ENCODE data around the gene DCAF5. TPM values are rescaled to one million over a fixed set of nuclear protein-coding genes. Genes with fewer than 3 reads are reported as not detected.

DCAF5 gene
- total and polyA plus RNA-seq, 2 of the 13 experiments (the other 11 are each of a cell fraction or from before 2014, with no cell fraction given): 13.4 to 31.6 TPM

DNA sequence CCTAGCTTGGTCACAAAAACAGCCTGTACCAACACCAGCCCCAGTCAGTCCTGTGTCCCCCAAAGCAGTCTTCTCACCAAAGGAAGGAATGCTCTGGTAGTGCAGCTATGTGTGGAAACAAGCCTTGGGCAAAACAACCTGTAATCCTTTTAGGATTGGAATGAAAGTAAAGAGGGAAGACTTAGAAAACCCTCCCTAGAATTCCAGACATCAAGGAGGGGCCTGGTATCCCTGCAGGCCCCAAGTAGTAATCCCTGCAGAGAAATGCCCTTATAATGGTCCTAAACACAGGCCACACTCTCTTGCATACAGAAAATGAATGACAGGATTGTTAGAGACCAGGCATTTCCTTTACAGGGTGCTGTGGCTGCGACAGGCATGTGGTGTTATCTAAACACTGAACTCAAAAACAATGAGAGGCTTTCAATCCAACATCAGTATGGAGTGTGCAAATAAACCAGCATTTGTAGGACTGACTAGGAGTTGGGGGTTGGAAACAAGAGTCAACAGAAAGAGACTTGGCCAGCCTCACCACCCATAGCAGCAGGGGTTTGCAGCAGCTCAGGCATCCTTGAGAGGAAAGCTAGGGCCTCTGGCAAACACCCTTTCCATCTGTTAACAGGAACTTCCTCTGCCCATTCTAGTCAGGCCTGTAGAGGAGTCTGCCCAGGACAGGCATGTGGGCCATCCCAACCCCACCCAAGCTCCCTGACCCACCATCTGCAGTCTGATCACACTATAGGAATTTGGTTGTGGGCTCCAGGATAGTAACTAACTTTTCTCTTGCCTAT lies 59.1 kb downstream of the DCAF5 start (continued):
- TF ChIP-seq FIP1L1 (IDR thresholded peaks at IDR 0.05; ENCODE audit: borderline replicate concordance, insufficient read depth, low read depth, low read length): no peak
- TF ChIP-seq, protein P1, sequence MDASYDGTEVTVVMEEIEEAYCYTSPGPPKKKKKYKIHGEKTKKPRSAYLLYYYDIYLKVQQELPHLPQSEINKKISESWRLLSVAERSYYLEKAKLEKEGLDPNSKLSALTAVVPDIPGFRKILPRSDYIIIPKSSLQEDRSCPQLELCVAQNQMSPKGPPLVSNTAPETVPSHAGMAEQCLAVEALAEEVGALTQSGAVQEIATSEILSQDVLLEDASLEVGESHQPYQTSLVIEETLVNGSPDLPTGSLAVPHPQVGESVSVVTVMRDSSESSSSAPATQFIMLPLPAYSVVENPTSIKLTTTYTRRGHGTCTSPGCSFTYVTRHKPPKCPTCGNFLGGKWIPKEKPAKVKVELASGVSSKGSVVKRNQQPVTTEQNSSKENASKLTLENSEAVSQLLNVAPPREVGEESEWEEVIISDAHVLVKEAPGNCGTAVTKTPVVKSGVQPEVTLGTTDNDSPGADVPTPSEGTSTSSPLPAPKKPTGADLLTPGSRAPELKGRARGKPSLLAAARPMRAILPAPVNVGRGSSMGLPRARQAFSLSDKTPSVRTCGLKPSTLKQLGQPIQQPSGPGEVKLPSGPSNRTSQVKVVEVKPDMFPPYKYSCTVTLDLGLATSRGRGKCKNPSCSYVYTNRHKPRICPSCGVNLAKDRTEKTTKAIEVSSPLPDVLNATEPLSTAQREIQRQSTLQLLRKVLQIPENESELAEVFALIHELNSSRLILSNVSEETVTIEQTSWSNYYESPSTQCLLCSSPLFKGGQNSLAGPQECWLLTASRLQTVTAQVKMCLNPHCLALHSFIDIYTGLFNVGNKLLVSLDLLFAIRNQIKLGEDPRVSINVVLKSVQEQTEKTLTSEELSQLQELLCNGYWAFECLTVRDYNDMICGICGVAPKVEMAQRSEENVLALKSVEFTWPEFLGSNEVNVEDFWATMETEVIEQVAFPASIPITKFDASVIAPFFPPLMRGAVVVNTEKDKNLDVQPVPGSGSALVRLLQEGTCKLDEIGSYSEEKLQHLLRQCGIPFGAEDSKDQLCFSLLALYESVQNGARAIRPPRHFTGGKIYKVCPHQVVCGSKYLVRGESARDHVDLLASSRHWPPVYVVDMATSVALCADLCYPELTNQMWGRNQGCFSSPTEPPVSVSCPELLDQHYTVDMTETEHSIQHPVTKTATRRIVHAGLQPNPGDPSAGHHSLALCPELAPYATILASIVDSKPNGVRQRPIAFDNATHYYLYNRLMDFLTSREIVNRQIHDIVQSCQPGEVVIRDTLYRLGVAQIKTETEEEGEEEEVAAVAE (CRISPR knock-in tag; IDR thresholded peaks at IDR 0.05; ENCODE audit: borderline replicate concordance): no peak
- TF ChIP-seq, protein P2, sequence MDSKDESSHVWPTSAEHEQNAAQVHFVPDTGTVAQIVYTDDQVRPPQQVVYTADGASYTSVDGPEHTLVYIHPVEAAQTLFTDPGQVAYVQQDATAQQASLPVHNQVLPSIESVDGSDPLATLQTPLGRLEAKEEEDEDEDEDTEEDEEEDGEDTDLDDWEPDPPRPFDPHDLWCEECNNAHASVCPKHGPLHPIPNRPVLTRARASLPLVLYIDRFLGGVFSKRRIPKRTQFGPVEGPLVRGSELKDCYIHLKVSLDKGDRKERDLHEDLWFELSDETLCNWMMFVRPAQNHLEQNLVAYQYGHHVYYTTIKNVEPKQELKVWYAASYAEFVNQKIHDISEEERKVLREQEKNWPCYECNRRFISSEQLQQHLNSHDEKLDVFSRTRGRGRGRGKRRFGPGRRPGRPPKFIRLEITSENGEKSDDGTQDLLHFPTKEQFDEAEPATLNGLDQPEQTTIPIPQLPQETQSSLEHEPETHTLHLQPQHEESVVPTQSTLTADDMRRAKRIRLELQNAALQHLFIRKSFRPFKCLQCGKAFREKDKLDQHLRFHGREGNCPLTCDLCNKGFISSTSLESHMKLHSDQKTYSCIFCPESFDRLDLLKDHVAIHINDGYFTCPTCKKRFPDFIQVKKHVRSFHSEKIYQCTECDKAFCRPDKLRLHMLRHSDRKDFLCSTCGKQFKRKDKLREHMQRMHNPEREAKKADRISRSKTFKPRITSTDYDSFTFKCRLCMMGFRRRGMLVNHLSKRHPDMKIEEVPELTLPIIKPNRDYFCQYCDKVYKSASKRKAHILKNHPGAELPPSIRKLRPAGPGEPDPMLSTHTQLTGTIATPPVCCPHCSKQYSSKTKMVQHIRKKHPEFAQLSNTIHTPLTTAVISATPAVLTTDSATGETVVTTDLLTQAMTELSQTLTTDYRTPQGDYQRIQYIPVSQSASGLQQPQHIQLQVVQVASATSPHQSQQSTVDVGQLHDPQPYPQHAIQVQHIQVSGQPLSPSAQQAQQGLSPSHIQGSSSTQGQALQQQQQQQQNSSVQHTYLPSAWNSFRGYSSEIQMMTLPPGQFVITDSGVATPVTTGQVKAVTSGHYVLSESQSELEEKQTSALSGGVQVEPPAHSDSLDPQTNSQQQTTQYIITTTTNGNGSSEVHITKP (CRISPR knock-in tag; IDR thresholded peaks at IDR 0.05; ENCODE audit: low read depth): no peak; the same call in 1 of the 2 replicates
- peak; percentile 72; the same call in 1 of the 2 replicates for TF ChIP-seq ZNF614 (CRISPR knock-in tag; IDR thresholded peaks at IDR 0.05; ENCODE audit: borderline replicate concordance)
- no peak for TF ChIP-seq ZNF781 (CRISPR knock-in tag; IDR thresholded peaks at IDR 0.05; ENCODE audit: borderline replicate concordance, not compliant biosample characterization)
- no peak for TF ChIP-seq ZNF10 (CRISPR knock-in tag; IDR thresholded peaks at IDR 0.05; ENCODE audit: borderline replicate concordance, low read depth)
- no peak for TF ChIP-seq RFX3 (CRISPR knock-in tag; IDR thresholded peaks at IDR 0.05)
- TF ChIP-seq, protein P3, sequence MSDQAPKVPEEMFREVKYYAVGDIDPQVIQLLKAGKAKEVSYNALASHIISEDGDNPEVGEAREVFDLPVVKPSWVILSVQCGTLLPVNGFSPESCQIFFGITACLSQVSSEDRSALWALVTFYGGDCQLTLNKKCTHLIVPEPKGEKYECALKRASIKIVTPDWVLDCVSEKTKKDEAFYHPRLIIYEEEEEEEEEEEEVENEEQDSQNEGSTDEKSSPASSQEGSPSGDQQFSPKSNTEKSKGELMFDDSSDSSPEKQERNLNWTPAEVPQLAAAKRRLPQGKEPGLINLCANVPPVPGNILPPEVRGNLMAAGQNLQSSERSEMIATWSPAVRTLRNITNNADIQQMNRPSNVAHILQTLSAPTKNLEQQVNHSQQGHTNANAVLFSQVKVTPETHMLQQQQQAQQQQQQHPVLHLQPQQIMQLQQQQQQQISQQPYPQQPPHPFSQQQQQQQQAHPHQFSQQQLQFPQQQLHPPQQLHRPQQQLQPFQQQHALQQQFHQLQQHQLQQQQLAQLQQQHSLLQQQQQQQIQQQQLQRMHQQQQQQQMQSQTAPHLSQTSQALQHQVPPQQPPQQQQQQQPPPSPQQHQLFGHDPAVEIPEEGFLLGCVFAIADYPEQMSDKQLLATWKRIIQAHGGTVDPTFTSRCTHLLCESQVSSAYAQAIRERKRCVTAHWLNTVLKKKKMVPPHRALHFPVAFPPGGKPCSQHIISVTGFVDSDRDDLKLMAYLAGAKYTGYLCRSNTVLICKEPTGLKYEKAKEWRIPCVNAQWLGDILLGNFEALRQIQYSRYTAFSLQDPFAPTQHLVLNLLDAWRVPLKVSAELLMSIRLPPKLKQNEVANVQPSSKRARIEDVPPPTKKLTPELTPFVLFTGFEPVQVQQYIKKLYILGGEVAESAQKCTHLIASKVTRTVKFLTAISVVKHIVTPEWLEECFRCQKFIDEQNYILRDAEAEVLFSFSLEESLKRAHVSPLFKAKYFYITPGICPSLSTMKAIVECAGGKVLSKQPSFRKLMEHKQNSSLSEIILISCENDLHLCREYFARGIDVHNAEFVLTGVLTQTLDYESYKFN (CRISPR knock-in tag; conservative IDR thresholded peaks at IDR 0.05): peak; percentile 80
- TF ChIP-seq, protein P4, sequence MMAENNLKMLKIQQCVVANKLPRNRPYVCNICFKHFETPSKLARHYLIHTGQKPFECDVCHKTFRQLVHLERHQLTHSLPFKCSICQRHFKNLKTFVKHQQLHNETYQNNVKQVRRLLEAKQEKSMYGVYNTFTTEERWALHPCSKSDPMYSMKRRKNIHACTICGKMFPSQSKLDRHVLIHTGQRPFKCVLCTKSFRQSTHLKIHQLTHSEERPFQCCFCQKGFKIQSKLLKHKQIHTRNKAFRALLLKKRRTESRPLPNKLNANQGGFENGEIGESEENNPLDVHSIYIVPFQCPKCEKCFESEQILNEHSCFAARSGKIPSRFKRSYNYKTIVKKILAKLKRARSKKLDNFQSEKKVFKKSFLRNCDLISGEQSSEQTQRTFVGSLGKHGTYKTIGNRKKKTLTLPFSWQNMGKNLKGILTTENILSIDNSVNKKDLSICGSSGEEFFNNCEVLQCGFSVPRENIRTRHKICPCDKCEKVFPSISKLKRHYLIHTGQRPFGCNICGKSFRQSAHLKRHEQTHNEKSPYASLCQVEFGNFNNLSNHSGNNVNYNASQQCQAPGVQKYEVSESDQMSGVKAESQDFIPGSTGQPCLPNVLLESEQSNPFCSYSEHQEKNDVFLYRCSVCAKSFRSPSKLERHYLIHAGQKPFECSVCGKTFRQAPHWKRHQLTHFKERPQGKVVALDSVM (CRISPR knock-in tag; IDR thresholded peaks at IDR 0.05): no peak
- TF ChIP-seq, protein P5, sequence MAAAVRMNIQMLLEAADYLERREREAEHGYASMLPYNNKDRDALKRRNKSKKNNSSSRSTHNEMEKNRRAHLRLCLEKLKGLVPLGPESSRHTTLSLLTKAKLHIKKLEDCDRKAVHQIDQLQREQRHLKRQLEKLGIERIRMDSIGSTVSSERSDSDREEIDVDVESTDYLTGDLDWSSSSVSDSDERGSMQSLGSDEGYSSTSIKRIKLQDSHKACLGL (CRISPR knock-in tag; IDR thresholded peaks at IDR 0.05): no peak

All from HepG2 (cell line).